ENCODE data around the gene PPP3CB.

Gene PPP3CB

GRCh38 chr10:73426318-73426717 is 69.5 kb downstream of the PPP3CB start:
- H3K9me3 ChIP-seq (ENCODE audit: low read length): no peaks in the 10 kb centered on the region
- no peaks in the 10 kb centered on the region for H3F3A ChIP-seq (ENCODE audit: insufficient read depth, low read length)
- H3K27me3 ChIP-seq (ENCODE audit: insufficient read depth, low read length): no peaks in the 10 kb centered on the region
- H4K20me1 ChIP-seq (ENCODE audit: insufficient read depth, low read length): no peaks in the 10 kb centered on the region
- no peak overlapping the region for H3K27ac ChIP-seq (ENCODE audit: low read depth, low read length, poor library complexity, severe bottlenecking)
- H3K9ac ChIP-seq (ENCODE audit: low read length): no peak overlapping the region
- no peaks in the 10 kb centered on the region for H3K9me2 ChIP-seq (ENCODE audit: low read depth, low read length)
- no peaks in the 10 kb centered on the region for H3K79me2 ChIP-seq (ENCODE audit: insufficient read depth, low read length)
- no peak for TF ChIP-seq EZH2 (IDR thresholded peaks at IDR 0.05; ENCODE audit: borderline replicate concordance, low read length)
- TF ChIP-seq, protein P1, sequence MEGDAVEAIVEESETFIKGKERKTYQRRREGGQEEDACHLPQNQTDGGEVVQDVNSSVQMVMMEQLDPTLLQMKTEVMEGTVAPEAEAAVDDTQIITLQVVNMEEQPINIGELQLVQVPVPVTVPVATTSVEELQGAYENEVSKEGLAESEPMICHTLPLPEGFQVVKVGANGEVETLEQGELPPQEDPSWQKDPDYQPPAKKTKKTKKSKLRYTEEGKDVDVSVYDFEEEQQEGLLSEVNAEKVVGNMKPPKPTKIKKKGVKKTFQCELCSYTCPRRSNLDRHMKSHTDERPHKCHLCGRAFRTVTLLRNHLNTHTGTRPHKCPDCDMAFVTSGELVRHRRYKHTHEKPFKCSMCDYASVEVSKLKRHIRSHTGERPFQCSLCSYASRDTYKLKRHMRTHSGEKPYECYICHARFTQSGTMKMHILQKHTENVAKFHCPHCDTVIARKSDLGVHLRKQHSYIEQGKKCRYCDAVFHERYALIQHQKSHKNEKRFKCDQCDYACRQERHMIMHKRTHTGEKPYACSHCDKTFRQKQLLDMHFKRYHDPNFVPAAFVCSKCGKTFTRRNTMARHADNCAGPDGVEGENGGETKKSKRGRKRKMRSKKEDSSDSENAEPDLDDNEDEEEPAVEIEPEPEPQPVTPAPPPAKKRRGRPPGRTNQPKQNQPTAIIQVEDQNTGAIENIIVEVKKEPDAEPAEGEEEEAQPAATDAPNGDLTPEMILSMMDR (IDR thresholded peaks at IDR 0.05; ENCODE audit: low read length): no peak
- H3K4me3 ChIP-seq (ENCODE audit: low read depth, low read length, poor library complexity, severe bottlenecking): no peak overlapping the region
- H3K36me3 ChIP-seq (ENCODE audit: insufficient read depth, low read length): peaks cover 54% of the 10 kb centered on the region
- no peak overlapping the region for H2AFZ ChIP-seq (ENCODE audit: low read length)
- H3K4me1 ChIP-seq (ENCODE audit: insufficient read depth, low read length, severe bottlenecking): no peaks in the 10 kb centered on the region
- H3K4me2 ChIP-seq (ENCODE audit: low read length): no peak overlapping the region

DNA sequence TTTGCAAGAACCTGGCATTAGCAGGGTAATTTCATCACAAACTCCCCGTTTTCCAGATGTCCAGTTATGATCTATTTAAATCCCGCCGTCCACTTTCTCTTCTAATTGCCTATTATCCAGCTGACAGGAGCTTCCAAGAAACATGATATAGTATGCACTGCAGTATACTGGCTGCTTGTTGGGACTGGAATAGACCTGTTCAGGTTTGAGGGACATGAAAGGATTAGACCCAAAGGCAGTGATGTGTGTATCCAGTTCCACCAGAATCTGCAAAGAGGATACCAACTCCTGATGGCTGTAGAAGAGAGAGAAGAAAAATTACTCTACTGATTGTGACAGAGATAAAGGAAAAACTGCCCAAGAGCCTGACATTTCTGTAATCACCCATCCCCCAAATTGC is 71.3 kb downstream of the PPP3CB start:
- Histone ChIP-seq H3K79me2 (ENCODE audit: insufficient read depth, low read length) (no peaks in the 10 kb centered on the region), H3K36me3 (ENCODE audit: insufficient read depth, low read length) (peaks cover 54% of the 10 kb centered on the region), H3K27me3 (ENCODE audit: insufficient read depth, low read length) (no peaks in the 10 kb centered on the region), H3K9me3 (ENCODE audit: low read length) (no peaks in the 10 kb centered on the region), H3K4me2 (ENCODE audit: low read length) (no peak overlapping the region), H3K9me2 (ENCODE audit: low read depth, low read length) (no peaks in the 10 kb centered on the region), H2AFZ (ENCODE audit: low read length) (no peak overlapping the region), H3K4me1 (ENCODE audit: insufficient read depth, low read length, severe bottlenecking) (no peaks in the 10 kb centered on the region), H3F3A (ENCODE audit: insufficient read depth, low read length) (no peaks in the 10 kb centered on the region), H4K20me1 (ENCODE audit: insufficient read depth, low read length) (no peaks in the 10 kb centered on the region), H3K4me3 (ENCODE audit: low read depth, low read length, poor library complexity, severe bottlenecking) (no peak overlapping the region), H3K9ac (ENCODE audit: low read length) (no peak overlapping the region), H3K27ac (ENCODE audit: low read depth, low read length, poor library complexity, severe bottlenecking) (no peak overlapping the region)
- TF ChIP-seq, protein P1 (IDR thresholded peaks at IDR 0.05; ENCODE audit: low read length): no peak
- TF ChIP-seq EZH2 (IDR thresholded peaks at IDR 0.05; ENCODE audit: borderline replicate concordance, low read length): no peak

- no peak for TF ChIP-seq EZH2 (IDR thresholded peaks at IDR 0.05; ENCODE audit: borderline replicate concordance, low read length)
- TF ChIP-seq, protein P1 (IDR thresholded peaks at IDR 0.05; ENCODE audit: low read length): no peak
- peaks cover 54% of the 10 kb centered on the region for H3K36me3 ChIP-seq (ENCODE audit: insufficient read depth, low read length)
- no peaks in the 10 kb centered on the region for H3F3A ChIP-seq (ENCODE audit: insufficient read depth, low read length)
- no peaks in the 10 kb centered on the region for H4K20me1 ChIP-seq (ENCODE audit: insufficient read depth, low read length)
- no peak overlapping the region for H3K4me2 ChIP-seq (ENCODE audit: low read length)
- no peak overlapping the region for H2AFZ ChIP-seq (ENCODE audit: low read length)
- no peaks in the 10 kb centered on the region for H3K79me2 ChIP-seq (ENCODE audit: insufficient read depth, low read length)
- no peaks in the 10 kb centered on the region for H3K4me1 ChIP-seq (ENCODE audit: insufficient read depth, low read length, severe bottlenecking)
- H3K9ac ChIP-seq (ENCODE audit: low read length): no peak overlapping the region
- H3K27ac ChIP-seq (ENCODE audit: low read depth, low read length, poor library complexity, severe bottlenecking): no peak overlapping the region
- no peaks in the 10 kb centered on the region for H3K27me3 ChIP-seq (ENCODE audit: insufficient read depth, low read length)
- H3K4me3 ChIP-seq (ENCODE audit: low read depth, low read length, poor library complexity, severe bottlenecking): no peak overlapping the region
- H3K9me2 ChIP-seq (ENCODE audit: low read depth, low read length): no peaks in the 10 kb centered on the region
- no peaks in the 10 kb centered on the region for H3K9me3 ChIP-seq (ENCODE audit: low read length)
Measured at GRCh38 chr10:73423309-73423708, 72.5 kb downstream of the PPP3CB start.

Measured in OCI-LY1 (cell line).